H9 (cell line): ENCODE results near the gene ARSG. TPM values are rescaled to one million over a fixed set of nuclear protein-coding genes. Genes with fewer than 3 reads are reported as not detected.

ENCODE experiments used
- DNase-seq: peaks from one replicate; pipeline ENCODE4 v3.0.0-alpha.2; 2017
- H2AFZ ChIP-seq: one replicate; pipeline ENCODE4 v1.6.1; 2013; ENCODE audit warnings: mild to moderate bottlenecking, low read length, control low read depth, moderate library complexity
- H2AK5ac ChIP-seq: 2 replicates; pipeline ENCODE4 v1.6.1; 2013; ENCODE audit warnings: low read length, control low read depth, mixed read lengths; ENCODE audit not compliant: insufficient read length
- H2BK120ac ChIP-seq: one replicate; pipeline ENCODE4 v1.6.1; 2013; ENCODE audit warnings: low read depth, mild to moderate bottlenecking, low read length, control low read depth, inconsistent platforms; ENCODE audit not compliant: poor library complexity, severe bottlenecking
- H2BK12ac ChIP-seq: 2 replicates; pipeline ENCODE4 v1.6.1; 2013; ENCODE audit warnings: low read length, control low read depth, mixed read lengths, low read depth; ENCODE audit not compliant: insufficient read length
- H2BK15ac ChIP-seq: 2 replicates; pipeline ENCODE4 v1.6.1; 2013; ENCODE audit warnings: low read depth, low read length, control low read depth
- H2BK20ac ChIP-seq: one replicate; pipeline ENCODE4 v1.6.1; 2013; ENCODE audit warnings: low read depth, mild to moderate bottlenecking, low read length, control low read depth, inconsistent platforms; ENCODE audit not compliant: poor library complexity, severe bottlenecking
- H2BK5ac ChIP-seq: 2 replicates; pipeline ENCODE4 v1.6.1; 2013; ENCODE audit warnings: low read length, control low read depth, mixed read lengths; ENCODE audit not compliant: insufficient read length
- H3K14ac ChIP-seq: 2 replicates; pipeline ENCODE4 v1.6.1; 2013; ENCODE audit warnings: low read length, control low read depth; ENCODE audit not compliant: insufficient read depth
- H3K18ac ChIP-seq: 2 replicates; pipeline ENCODE4 v1.6.1; 2013; ENCODE audit warnings: low read depth, mild to moderate bottlenecking, mixed read lengths, low read length, control low read depth; ENCODE audit not compliant: insufficient read length
- H3K23ac ChIP-seq: 2 replicates; pipeline ENCODE4 v1.6.1; 2013; ENCODE audit warnings: low read length, control low read depth, mixed read lengths, low read depth; ENCODE audit not compliant: insufficient read length
- H3K23me2 ChIP-seq: 2 replicates; pipeline ENCODE4 v1.6.1; 2013; ENCODE audit warnings: low read depth, mild to moderate bottlenecking, mixed read lengths, low read length, control low read depth; ENCODE audit not compliant: insufficient read length, poor library complexity, severe bottlenecking
- H3K27ac ChIP-seq: 2 replicates; pipeline ENCODE4 v1.5.1; 2013; ENCODE audit warnings: low read length, control low read depth, mixed read lengths, low read depth; ENCODE audit not compliant: insufficient read length
- H3K27me3 ChIP-seq: 2 replicates; pipeline ENCODE4 v1.6.1; 2013; ENCODE audit warnings: low read length, control low read depth, inconsistent platforms; ENCODE audit not compliant: insufficient read depth
- H3K4ac ChIP-seq: 2 replicates; pipeline ENCODE4 v1.6.1; 2013; ENCODE audit warnings: low read depth, mild to moderate bottlenecking, control low read depth, inconsistent platforms, low read length, moderate library complexity
- H3K4me1 ChIP-seq: 2 replicates; pipeline ENCODE4 v1.6.1; 2013; ENCODE audit warnings: low read length, control low read depth, inconsistent platforms; ENCODE audit not compliant: insufficient read depth
- H3K4me2 ChIP-seq: 2 replicates; pipeline ENCODE4 v1.6.1; 2013; ENCODE audit warnings: low read length, control low read depth, mixed read lengths; ENCODE audit not compliant: insufficient read length, insufficient read depth
- H3K56ac ChIP-seq: 2 replicates; pipeline ENCODE4 v1.6.1; 2013; ENCODE audit warnings: low read depth, mild to moderate bottlenecking, mixed read lengths, low read length, control low read depth; ENCODE audit not compliant: insufficient read length
- H3K79me1 ChIP-seq: 2 replicates; pipeline ENCODE4 v1.6.1; 2013; ENCODE audit warnings: low read depth, mild to moderate bottlenecking, moderate library complexity, low read length, control low read depth, inconsistent platforms; ENCODE audit not compliant: insufficient read depth, poor library complexity, severe bottlenecking
- H3K79me2 ChIP-seq: 2 replicates; pipeline ENCODE4 v1.6.1; 2013; ENCODE audit warnings: low read length, control low read depth, inconsistent platforms; ENCODE audit not compliant: insufficient read depth
- H3K9ac ChIP-seq: 2 replicates; pipeline ENCODE4 v1.6.1; 2013; ENCODE audit warnings: low read length, control low read depth, mixed read lengths; ENCODE audit not compliant: insufficient read length; ENCODE audit errors: extremely low read depth
- H3K9me3 ChIP-seq: one replicate; pipeline ENCODE4 v1.6.1; 2013; ENCODE audit warnings: low read depth, low read length, inconsistent platforms; ENCODE audit not compliant: control insufficient read depth
- H3T11ph ChIP-seq: one replicate; pipeline ENCODE4 v1.6.1; 2013; ENCODE audit warnings: mild to moderate bottlenecking, low read length, control low read depth, inconsistent platforms
- H4K20me1 ChIP-seq: one replicate; pipeline ENCODE4 v1.6.1; 2013; ENCODE audit not compliant: control insufficient read depth, insufficient read length, insufficient read depth
- H4K5ac ChIP-seq: 2 replicates; pipeline ENCODE4 v1.6.1; 2013; ENCODE audit warnings: low read depth, mild to moderate bottlenecking, mixed read lengths, low read length, control low read depth; ENCODE audit not compliant: insufficient read length
- H4K8ac ChIP-seq: replicated peaks from 2 replicates; pipeline ENCODE4 v1.6.1; 2013; ENCODE audit warnings: low read length, control low read depth, mixed read lengths, low read depth; ENCODE audit not compliant: insufficient read length
- H4K91ac ChIP-seq: 2 replicates; pipeline ENCODE4 v1.6.1; 2013; ENCODE audit warnings: low read depth, mild to moderate bottlenecking, moderate library complexity, mixed read lengths, low read length, control low read depth; ENCODE audit not compliant: insufficient read length
- H3K27ac Mint-ChIP-seq, 3 experiments: 2 replicates in 2 of 3; 3 replicates in 1 of 3; pipeline ENCODE4 v1.8.0; 2020 to 2021; ENCODE audit warnings: mixed read lengths in 3 of 3, mild to moderate bottlenecking in 1 of 3, moderate library complexity in 1 of 3
- H3K27me3 Mint-ChIP-seq: 2 replicates; pipeline ENCODE4 v1.8.0; 2021; ENCODE audit warnings: low read depth, mild to moderate bottlenecking, moderate library complexity, mixed read lengths
- H3K36me3 Mint-ChIP-seq, 3 experiments: 2 replicates in 2 of 3; 3 replicates in 1 of 3; pipeline ENCODE4 v1.8.0; 2020 to 2021; ENCODE audit warnings: low read depth in 3 of 3, mixed read lengths in 3 of 3; ENCODE audit not compliant: insufficient read depth in 1 of 3
- H3K4me1 Mint-ChIP-seq, 2 experiments: 2 replicates each; pipeline ENCODE4 v1.8.0; 2020; ENCODE audit warnings: mixed read lengths in 2 of 2
- H3K4me3 Mint-ChIP-seq, 2 experiments: 2 replicates in 1 of 2; 3 replicates in 1 of 2; pipeline ENCODE4 v1.8.0; 2020 to 2021; ENCODE audit warnings: mild to moderate bottlenecking in 2 of 2, mixed read lengths in 2 of 2, moderate library complexity in 1 of 2
- H3K9me3 Mint-ChIP-seq, 2 experiments: 2 replicates in 1 of 2; 3 replicates in 1 of 2; pipeline ENCODE4 v1.8.0; 2020; ENCODE audit warnings: mild to moderate bottlenecking in 2 of 2, mixed read lengths in 2 of 2, moderate library complexity in 1 of 2
- CTCF ChIP-seq: fragments of 200-600 bp; sonication (generic); conservative IDR thresholded peaks from 3 replicates; pipeline ENCODE4 v1.8.0; 2021; ENCODE audit warnings: antibody characterized with exemption, mild to moderate bottlenecking
- WGBS: extraction: QIAGEN DNeasy Blood & Tissue Kit; methylation state at CpG from one replicate; pipeline ENCODE4 v1.1.7; 2013; ENCODE audit warnings: missing lambda C conversion rate, low lambda C conversion rate, mixed read lengths; ENCODE audit not compliant: insufficient read length; ENCODE audit errors: extremely low coverage; 5-methylcytosine and 5-hydroxymethylcytosine counted together
- total RNA-seq: library from RNA; stranded (reverse); gene quantifications from 2 replicates; pipeline ENCODE4 v1.2.1, GENCODE V29; 2021

Gene ARSG
- total RNA-seq, 1 experiment from 2014 or later: 3.6 TPM

GRCh38 chr17:68382582-68383085 lies 91.3 kb downstream of the ARSG start:
- no peaks in the 10 kb centered on the region for H4K20me1 ChIP-seq
- Mint-ChIP-seq H3K4me3 (no peak overlapping the region), H3K27me3 (peaks cover 6% of the 10 kb centered on the region), H3K9me3 (no peaks in the 10 kb centered on the region), H3K36me3 (no peaks in the 10 kb centered on the region; a peak in 1 of 7 replicates), H3K27ac (no peak overlapping the region), H3K4me1 (peaks cover 16 to 23% of the 10 kb centered on the region in 2 experiments)
- peak; percentile 8 for DNase-seq
- no peaks in the 10 kb centered on the region for H3K27me3 ChIP-seq
- H3K18ac ChIP-seq: no peak overlapping the region
- WGBS: no CpG with 5 or more reads among the region's 3 CpGs
- H2BK120ac ChIP-seq: no peak overlapping the region
- no peaks in the 10 kb centered on the region for H3K79me1 ChIP-seq
- no peak overlapping the region for H4K5ac ChIP-seq
- H2BK15ac ChIP-seq: no peak overlapping the region
- no peak overlapping the region for H3K23ac ChIP-seq
- no peaks in the 10 kb centered on the region for H3K79me2 ChIP-seq
- H2BK5ac ChIP-seq: no peak overlapping the region
- no peak overlapping the region for H3T11ph ChIP-seq
- H3K56ac ChIP-seq: no peak overlapping the region
- no peak overlapping the region for H3K4ac ChIP-seq
- H3K4me2 ChIP-seq: no peak overlapping the region
- no peak overlapping the region for H2AFZ ChIP-seq
- no peak overlapping the region for H3K27ac ChIP-seq
- no peak overlapping the region for H4K91ac ChIP-seq
- H2AK5ac ChIP-seq: no peak overlapping the region
- no peak overlapping the region for H3K9ac ChIP-seq
- H3K23me2 ChIP-seq: no peaks in the 10 kb centered on the region
- H3K9me3 ChIP-seq: no peaks in the 10 kb centered on the region
- no peak overlapping the region for H4K8ac ChIP-seq
- no peak overlapping the region for H2BK20ac ChIP-seq
- peaks cover 2% of the 10 kb centered on the region; the same call in 1 of the 2 replicates for H3K4me1 ChIP-seq
- H2BK12ac ChIP-seq: no peak overlapping the region
- no peak for TF ChIP-seq CTCF
- no peak overlapping the region for H3K14ac ChIP-seq
